ENCODE data around the gene KLHL40.

DNA sequence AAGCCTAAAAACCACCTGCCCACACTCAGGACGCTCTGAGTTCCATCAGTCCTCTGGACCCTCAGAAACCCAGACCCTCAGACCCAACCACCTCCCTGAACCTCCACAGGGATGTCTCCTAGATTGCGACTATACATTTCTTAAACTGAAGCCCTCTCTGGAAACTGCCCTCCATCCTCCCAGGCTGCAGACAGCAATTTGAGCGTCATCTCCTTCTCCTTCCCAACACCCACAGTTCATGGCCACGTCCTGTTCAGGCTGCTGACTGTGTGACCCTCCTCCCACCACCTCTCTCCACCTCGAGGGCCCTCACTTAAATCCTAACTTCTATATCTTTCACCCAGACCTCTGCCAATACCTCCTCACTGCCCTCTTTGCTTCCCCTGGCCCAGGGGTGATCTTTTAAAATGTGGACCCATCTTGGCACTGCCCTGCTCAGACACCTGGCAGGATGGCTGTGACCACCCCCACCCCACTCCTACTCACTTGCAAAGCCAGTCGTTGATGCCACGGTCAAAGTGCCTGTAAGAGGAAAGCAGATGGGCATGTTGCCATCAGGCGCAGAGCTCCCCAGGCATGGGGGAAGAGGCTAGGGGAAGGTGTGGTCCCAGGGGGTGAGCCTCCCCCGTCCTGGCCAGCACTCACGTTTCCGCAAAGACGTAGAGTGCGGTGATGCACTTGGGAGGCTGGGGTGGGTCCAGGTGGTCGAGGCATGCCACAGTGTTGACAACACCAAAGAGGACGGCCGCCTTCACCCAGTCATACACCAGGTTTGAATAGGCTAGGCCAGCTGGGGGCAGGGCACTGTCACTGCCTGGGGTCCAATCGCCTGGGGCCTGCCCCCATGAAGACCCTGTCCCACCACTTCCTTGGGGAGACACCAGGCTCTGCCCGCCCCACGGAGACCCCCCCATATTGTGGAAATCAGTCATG, 11.3 kb downstream of the KLHL40 start:
- TF ChIP-seq, protein P1, sequence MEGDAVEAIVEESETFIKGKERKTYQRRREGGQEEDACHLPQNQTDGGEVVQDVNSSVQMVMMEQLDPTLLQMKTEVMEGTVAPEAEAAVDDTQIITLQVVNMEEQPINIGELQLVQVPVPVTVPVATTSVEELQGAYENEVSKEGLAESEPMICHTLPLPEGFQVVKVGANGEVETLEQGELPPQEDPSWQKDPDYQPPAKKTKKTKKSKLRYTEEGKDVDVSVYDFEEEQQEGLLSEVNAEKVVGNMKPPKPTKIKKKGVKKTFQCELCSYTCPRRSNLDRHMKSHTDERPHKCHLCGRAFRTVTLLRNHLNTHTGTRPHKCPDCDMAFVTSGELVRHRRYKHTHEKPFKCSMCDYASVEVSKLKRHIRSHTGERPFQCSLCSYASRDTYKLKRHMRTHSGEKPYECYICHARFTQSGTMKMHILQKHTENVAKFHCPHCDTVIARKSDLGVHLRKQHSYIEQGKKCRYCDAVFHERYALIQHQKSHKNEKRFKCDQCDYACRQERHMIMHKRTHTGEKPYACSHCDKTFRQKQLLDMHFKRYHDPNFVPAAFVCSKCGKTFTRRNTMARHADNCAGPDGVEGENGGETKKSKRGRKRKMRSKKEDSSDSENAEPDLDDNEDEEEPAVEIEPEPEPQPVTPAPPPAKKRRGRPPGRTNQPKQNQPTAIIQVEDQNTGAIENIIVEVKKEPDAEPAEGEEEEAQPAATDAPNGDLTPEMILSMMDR (IDR thresholded peaks at IDR 0.05), result no peak
- no peak for TF ChIP-seq EZH2 (IDR thresholded peaks at IDR 0.05; ENCODE audit: borderline replicate concordance, insufficient read depth, low read depth, low read length, poor library complexity, severe bottlenecking)

Measured in B cell (primary cell).